BJ (cell line): ENCODE data around the gene SLC35F6. TPM values are rescaled to one million over a fixed set of nuclear protein-coding genes. Genes with fewer than 3 reads are reported as not detected.
"Not testable (repeated sequence)": the region's sequence is repeated elsewhere in the genome, so short reads cannot be mapped to it uniquely, and the experiment has no call there.

Experiments used
- CTCF ChIA-PET: fragments of 350-600 bp; formaldehyde crosslinking; extraction: SDS; loops from one replicate; lab custom pipeline; 2021; ENCODE audit warnings: antibody characterized with exemption, inconsistent platforms; lab: Yijun Ruan, JAX
- POLR2A ChIA-PET: fragments of 300-600 bp; sonication (Branson Sonifier 250); formaldehyde crosslinking; extraction: SDS; loops from one replicate; lab custom pipeline; 2021; ENCODE audit warnings: antibody characterized with exemption; lab: Charles Lee
- DNase-seq: peaks from one replicate; pipeline ENCODE4 v3.0.0-alpha.2; 2011; ENCODE audit warnings: low read depth
- H3K27me3 ChIP-seq: 2 replicates; pipeline ENCODE4 v1.6.0; 2011; ENCODE audit warnings: low read length; ENCODE audit not compliant: control insufficient read depth, insufficient read depth
- H3K36me3 ChIP-seq: 2 replicates; pipeline ENCODE4 v1.5.1; 2011; ENCODE audit warnings: low read length; ENCODE audit not compliant: control insufficient read depth, insufficient read depth
- H3K4me3 ChIP-seq: 2 replicates; pipeline ENCODE4 v1.5.1; 2011; ENCODE audit warnings: low read depth, mild to moderate bottlenecking, control low read depth, low read length
- polyA plus RNA-seq: library from polyadenylated mRNA; depleted of rRNA; stranded (reverse); fragments of >200 nt; gene quantifications from 2 replicates; pipeline ENCODE4 v1.2.3, GENCODE V29; 2011
- TF ChIP-seq, protein P1 (sequence below): IDR thresholded peaks from 2 replicates; pipeline ENCODE4 v1.5.1; 2011; ENCODE audit warnings: low read depth, mild to moderate bottlenecking, control low read depth, inconsistent platforms, low read length, moderate library complexity; ENCODE audit not compliant: insufficient read depth

SLC35F6 gene
- polyA plus RNA-seq, 1 experiment, result 37.1 TPM

DNA sequence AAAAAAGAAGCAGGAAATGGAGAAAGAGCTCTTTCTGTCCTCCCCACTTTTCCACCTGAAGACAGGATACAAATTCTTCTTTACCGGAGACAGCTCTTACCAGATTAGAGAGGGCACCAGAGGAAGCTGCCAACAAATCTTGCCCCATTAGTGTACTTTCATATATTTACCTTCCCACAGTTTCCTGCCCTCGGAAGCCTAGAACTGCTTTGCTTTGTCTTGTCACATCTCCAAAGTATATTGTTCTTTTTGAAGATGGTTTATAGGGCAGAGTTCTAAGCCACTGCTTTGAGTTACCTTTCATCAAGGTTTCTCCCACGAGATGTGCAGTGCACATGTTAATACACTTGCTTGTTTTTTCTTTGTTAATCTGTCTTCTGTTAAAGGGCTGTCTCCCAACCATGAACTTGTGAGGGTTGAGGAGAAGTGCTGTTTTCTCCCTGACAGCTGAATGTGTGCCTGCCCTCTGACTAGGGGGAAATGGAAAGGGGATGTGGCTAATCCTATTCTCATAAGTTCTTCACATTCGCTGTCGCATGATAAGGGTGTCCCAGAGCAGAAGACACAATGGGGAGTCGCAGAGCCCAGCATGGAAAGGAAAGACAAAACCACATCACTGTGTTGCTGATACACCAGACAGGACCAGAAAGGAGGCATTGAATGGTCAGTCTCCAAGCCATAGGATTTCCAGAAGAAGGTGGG lies 45.9 kb downstream of the SLC35F6 start:
- Histone ChIP-seq H3K27me3 (no peaks in the 10 kb centered on the region; the same call in none of the 2 replicates), H3K36me3 (no peaks in the 10 kb centered on the region), H3K4me3 (no peak overlapping the region)
- TF ChIP-seq, protein P1, sequence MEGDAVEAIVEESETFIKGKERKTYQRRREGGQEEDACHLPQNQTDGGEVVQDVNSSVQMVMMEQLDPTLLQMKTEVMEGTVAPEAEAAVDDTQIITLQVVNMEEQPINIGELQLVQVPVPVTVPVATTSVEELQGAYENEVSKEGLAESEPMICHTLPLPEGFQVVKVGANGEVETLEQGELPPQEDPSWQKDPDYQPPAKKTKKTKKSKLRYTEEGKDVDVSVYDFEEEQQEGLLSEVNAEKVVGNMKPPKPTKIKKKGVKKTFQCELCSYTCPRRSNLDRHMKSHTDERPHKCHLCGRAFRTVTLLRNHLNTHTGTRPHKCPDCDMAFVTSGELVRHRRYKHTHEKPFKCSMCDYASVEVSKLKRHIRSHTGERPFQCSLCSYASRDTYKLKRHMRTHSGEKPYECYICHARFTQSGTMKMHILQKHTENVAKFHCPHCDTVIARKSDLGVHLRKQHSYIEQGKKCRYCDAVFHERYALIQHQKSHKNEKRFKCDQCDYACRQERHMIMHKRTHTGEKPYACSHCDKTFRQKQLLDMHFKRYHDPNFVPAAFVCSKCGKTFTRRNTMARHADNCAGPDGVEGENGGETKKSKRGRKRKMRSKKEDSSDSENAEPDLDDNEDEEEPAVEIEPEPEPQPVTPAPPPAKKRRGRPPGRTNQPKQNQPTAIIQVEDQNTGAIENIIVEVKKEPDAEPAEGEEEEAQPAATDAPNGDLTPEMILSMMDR, result no peak
- DNase-seq, result no peak
- ChIA-PET POLR2A (no interaction called here), CTCF (interaction anchor here (0.9 to 1.4 kb wide), 2 partner anchors 9 to 18 kb away, joined by 3 read pairs; no protein-coding TSS in a partner anchor)

DNA sequence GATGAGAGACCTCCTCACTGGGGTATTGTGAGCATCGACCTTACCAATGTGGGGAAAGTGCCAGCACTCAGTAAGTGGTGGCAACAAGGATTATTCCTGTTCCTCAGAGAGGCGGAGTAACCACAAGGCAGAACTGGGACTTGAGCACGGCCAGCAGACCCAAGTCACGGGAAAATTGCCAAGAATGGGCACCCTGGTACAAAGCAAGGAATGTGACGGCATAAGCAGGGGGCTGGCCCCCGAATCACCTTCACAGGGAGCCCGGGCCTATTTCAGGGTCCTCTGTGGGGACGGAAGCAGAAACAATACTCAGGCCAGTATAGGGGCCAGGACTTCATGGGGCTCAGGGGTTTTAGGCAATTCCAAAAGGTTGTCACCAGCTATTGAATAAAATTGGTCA lies 47.2 kb downstream of the SLC35F6 start:
- no peak for DNase-seq
- no peak overlapping the region for H3K4me3 ChIP-seq
- TF ChIP-seq, protein P1, result no peak
- H3K36me3 ChIP-seq, result no peaks in the 10 kb centered on the region
- POLR2A ChIA-PET, result no interaction called here
- CTCF ChIA-PET, result no interaction called here
- H3K27me3 ChIP-seq, result no peaks in the 10 kb centered on the region; the same call in none of the 2 replicates

DNA sequence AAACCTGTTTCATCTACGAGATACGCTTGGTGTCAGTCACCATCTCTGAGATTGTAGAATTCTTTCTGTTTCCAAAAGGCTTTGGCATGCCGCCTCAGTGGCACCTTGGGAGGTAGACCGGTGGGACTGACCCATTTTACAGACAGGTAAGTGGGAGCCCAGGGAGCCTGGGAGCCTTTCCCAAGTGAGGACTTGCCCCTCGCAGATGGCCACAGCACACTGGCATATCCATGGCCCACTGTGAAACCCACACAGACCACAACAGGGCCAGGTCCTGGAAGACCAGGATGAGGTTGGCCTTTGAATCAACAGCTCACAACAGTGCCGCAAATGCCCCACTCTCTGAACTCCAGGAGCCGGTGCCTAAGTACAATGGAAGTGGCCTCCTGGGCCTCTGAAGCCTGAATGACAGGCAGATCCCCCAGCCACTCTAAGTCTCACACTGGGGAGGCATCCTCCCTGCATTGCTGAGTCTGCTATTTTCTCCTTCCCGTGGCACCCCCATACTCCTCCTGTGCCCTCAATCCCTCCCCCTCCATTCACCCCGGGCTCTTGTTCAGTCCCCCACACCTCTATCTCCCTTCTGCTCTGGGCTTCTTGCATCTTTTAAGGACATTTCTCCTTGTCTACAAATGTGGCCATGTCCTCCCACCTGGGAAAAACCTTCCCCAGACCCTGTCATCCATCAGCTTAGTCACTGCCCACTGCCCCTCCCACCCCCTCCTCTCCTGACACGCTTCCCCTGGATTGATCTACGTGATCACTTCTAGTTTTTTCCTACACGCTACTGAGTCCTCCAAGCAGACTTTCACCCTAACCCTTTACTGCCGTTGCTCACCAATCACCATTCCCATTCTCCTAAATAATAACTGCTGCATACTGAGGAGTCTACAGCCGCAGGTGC lies 48.0 kb downstream of the SLC35F6 start:
- Histone ChIP-seq H3K36me3 (no peaks in the 10 kb centered on the region), H3K27me3 (peaks cover 2% of the 10 kb centered on the region), H3K4me3 (no peak overlapping the region)
- CTCF ChIA-PET, result interaction anchor here (0.9 kb wide), 1 partner anchor 34 kb away, joined by 3 read pairs; no protein-coding TSS in a partner anchor
- no peak for DNase-seq
- TF ChIP-seq, protein P1, result no peak
- POLR2A ChIA-PET, result no interaction called here

DNA sequence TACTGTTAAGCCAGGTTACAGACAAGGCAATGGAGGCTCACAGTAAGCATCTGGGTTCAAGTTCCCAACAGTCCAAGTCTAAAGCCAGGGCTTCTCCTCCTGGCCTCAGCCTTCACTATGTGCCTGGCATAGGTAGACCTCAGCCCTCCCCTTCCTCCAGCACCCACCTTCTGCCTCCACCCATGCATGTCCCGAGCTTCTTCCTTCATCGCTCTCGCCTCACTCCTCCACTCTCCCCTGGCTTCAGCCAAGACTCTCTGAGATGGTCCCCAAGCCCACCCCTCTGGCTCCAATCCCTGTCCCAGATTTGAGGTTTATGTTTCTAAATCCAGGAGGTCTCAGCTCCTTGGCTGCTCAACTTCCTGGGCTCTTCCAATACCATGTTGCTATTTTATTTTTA lies 48.6 kb downstream of the SLC35F6 start:
- ChIA-PET CTCF (interaction anchor here (0.9 kb wide), 1 partner anchor 34 kb away, joined by 3 read pairs; no protein-coding TSS in a partner anchor), POLR2A (no interaction called here)

DNA sequence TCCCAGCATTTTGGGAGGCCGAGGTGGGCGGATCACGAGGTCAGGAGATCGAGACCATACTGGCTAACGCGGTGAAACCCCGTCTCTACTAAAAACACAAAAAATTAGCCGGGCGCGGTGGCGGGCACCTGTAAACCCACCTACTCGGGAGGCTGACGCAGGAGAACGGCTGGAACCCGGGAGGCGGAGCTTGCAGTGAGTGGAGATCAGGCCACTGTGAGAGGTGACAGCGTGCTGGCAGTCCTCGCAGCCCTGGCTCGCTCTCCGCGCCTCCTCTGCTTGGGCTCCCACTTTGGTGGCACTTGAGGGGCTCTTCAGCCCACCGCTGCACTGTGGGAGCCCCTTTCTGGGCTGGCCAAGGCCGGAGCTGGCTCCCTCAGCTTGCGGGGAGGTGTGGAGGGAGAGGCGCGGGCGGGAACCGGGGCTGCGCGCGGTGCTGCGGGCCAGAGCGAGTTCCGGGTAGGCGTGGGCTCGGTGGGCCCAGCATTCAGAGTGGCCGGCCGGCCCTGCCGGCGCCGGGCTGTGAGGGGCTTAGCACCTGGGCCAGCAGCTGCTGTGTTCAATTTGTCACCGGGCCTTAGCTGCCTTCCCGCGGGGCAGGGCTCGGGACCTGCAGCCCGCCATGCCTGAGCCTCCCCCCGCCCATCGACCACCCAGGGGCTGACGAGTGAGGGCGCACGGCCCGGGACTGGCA lies 50.1 kb downstream of the SLC35F6 start:
- POLR2A ChIA-PET, H3K4me3 ChIP-seq, DNase-seq, H3K27me3 ChIP-seq, H3K36me3 ChIP-seq, CTCF ChIA-PET: not testable (repeated sequence)

More for the DNA sequence above, 48.6 kb downstream of the SLC35F6 start:
- no peak for DNase-seq
- Histone ChIP-seq H3K36me3 (no peaks in the 10 kb centered on the region), H3K4me3 (no peak overlapping the region), H3K27me3 (peaks cover 2% of the 10 kb centered on the region)
- TF ChIP-seq, protein P1, result no peak
